Calu3 (cell line): Measurements from ENCODE around the gene ZDHHC21. TPM values are rescaled to one million over a fixed set of nuclear protein-coding genes. Genes with fewer than 3 reads are reported as not detected.

Source experiments
- BruUV-seq: library from RNA; stranded (reverse); fragments of 400-500 nt; replicated peaks from 2 replicates; lab custom pipeline; 2021; lab: Mats Ljungman, UMichigan
- CTCF ChIA-PET: fragments of 300-600 bp; sonication (Branson Sonifier 250); formaldehyde crosslinking; loops from one replicate; lab custom pipeline; 2022; ENCODE audit warnings: antibody characterized with exemption; lab: Charles Lee
- DNase-seq: peaks from one replicate; pipeline ENCODE4 v3.0.0; 2022
- H3K27ac Mint-ChIP-seq: one replicate; pipeline ENCODE4 v1.8.0; 2022; ENCODE audit warnings: mixed read lengths; ENCODE audit not compliant: unreplicated experiment
- H3K27me3 Mint-ChIP-seq: one replicate; pipeline ENCODE4 v1.8.0; 2022; ENCODE audit warnings: mixed read lengths; ENCODE audit not compliant: unreplicated experiment
- H3K36me3 Mint-ChIP-seq: one replicate; pipeline ENCODE4 v1.8.0; 2022; ENCODE audit warnings: mild to moderate bottlenecking, moderate library complexity, mixed read lengths; ENCODE audit not compliant: insufficient read depth, unreplicated experiment
- H3K4me1 Mint-ChIP-seq: one replicate; pipeline ENCODE4 v1.8.0; 2022; ENCODE audit warnings: mild to moderate bottlenecking, low read depth, mixed read lengths; ENCODE audit not compliant: unreplicated experiment
- H3K4me3 Mint-ChIP-seq: one replicate; pipeline ENCODE4 v1.8.0; 2022; ENCODE audit warnings: mild to moderate bottlenecking, low read depth, moderate library complexity, mixed read lengths; ENCODE audit not compliant: unreplicated experiment
- H3K9me3 Mint-ChIP-seq: one replicate; pipeline ENCODE4 v1.8.0; 2022; ENCODE audit warnings: low read depth, mixed read lengths; ENCODE audit not compliant: unreplicated experiment
- intact Hi-C: fragments of 100-400 bp; cut with micrococcal nuclease; formaldehyde crosslinking; loops from one replicate; pipeline ENCODE4 v1.10.0; 2022; ENCODE audit not compliant: unreplicated experiment
- total RNA-seq: library from RNA; stranded (reverse); gene quantifications from 2 replicates; pipeline ENCODE4 v1.2.3, GENCODE V29; 2022
- TF ChIP-seq, protein P1 (sequence below): fragments of 200-600 bp; IDR thresholded peaks from one replicate; pipeline ENCODE4 v1.8.0; 2022; ENCODE audit warnings: antibody characterized with exemption; ENCODE audit not compliant: unreplicated experiment

ZDHHC21 gene
- total RNA-seq, 1 experiment from 2014 or later: 10.6 TPM

DNA sequence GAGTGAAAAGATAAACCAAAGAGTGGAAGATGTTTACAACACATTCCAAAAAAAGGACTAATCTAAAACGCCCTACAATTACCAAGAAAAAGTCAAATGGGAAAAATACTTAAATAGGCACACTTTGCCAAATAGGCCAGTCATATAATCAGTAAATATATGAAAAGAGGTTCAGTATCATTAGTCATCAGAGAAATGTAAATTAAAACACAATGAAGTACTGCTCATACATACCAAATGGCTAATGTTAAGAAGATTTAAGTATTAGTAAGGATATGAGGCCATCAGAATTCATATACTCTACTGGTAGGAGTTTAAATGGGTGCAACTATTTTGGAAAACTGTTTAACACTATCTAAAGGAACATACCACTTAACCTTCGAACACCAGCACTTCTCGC lies 47.6 kb downstream of the ZDHHC21 start:
- no peak overlapping the region for H3K4me3 Mint-ChIP-seq
- TF ChIP-seq, protein P1, sequence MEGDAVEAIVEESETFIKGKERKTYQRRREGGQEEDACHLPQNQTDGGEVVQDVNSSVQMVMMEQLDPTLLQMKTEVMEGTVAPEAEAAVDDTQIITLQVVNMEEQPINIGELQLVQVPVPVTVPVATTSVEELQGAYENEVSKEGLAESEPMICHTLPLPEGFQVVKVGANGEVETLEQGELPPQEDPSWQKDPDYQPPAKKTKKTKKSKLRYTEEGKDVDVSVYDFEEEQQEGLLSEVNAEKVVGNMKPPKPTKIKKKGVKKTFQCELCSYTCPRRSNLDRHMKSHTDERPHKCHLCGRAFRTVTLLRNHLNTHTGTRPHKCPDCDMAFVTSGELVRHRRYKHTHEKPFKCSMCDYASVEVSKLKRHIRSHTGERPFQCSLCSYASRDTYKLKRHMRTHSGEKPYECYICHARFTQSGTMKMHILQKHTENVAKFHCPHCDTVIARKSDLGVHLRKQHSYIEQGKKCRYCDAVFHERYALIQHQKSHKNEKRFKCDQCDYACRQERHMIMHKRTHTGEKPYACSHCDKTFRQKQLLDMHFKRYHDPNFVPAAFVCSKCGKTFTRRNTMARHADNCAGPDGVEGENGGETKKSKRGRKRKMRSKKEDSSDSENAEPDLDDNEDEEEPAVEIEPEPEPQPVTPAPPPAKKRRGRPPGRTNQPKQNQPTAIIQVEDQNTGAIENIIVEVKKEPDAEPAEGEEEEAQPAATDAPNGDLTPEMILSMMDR: no peak
- CTCF ChIA-PET: no interaction called here
- H3K4me1 Mint-ChIP-seq: peaks cover 3% of the 10 kb centered on the region
- H3K27ac Mint-ChIP-seq: no peak overlapping the region
- DNase-seq: no peak
- intact Hi-C loops: no loop called here
- H3K9me3 Mint-ChIP-seq: no peaks in the 10 kb centered on the region
- no peaks in the 10 kb centered on the region for H3K36me3 Mint-ChIP-seq
- no peaks in the 10 kb centered on the region for H3K27me3 Mint-ChIP-seq
- no TSS peak for BruUV-seq

DNA sequence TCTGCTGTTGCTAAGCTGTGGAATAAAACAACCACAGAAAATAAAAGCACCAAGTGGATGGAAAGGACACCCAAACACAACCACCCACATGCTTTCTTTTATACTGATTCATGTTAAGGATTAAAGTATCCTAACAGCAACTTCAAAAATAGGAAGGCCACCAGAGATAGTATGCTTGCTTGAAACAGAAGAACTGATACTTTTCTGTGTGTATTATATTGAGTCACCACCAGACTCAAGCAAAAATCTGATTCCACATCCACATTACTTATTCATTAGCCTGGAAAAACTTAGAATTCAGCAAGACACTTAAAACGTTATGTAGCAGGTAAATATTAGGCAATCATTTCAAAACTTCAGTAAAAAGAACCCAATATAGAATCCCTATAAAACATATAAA lies 52.3 kb downstream of the ZDHHC21 start:
- H3K27ac Mint-ChIP-seq: no peak overlapping the region
- H3K36me3 Mint-ChIP-seq: no peaks in the 10 kb centered on the region
- no peaks in the 10 kb centered on the region for H3K27me3 Mint-ChIP-seq
- intact Hi-C loops: no loop called here
- H3K4me3 Mint-ChIP-seq: no peak overlapping the region
- BruUV-seq: no TSS peak
- H3K4me1 Mint-ChIP-seq: peaks cover 7% of the 10 kb centered on the region
- TF ChIP-seq, protein P1: no peak
- CTCF ChIA-PET: no interaction called here
- DNase-seq: no peak
- H3K9me3 Mint-ChIP-seq: no peaks in the 10 kb centered on the region

DNA sequence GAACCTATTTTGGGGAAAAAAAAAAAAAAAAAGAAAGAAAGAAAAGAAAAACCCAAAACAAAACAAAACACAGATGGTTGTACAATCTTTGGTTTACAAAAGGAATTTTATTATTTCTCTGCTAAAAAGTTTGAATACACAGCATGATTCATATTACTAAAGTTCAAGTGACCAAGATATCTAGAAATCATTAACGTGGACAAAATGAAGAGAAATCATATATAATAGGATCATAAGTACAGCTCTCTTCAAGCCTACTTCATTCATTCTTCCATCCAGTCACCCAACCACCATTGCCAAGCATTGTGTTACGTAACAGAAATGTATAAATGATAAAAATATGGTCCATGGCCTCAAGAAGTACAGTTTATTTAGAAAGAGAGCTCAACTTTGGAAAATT lies 52.9 kb downstream of the ZDHHC21 start:
- CTCF ChIA-PET: no interaction called here
- Mint-ChIP-seq H3K27ac (no peak overlapping the region), H3K9me3 (no peaks in the 10 kb centered on the region), H3K4me3 (no peak overlapping the region), H3K4me1 (peaks cover 7% of the 10 kb centered on the region), H3K36me3 (no peaks in the 10 kb centered on the region), H3K27me3 (no peaks in the 10 kb centered on the region)
- no TSS peak for BruUV-seq
- TF ChIP-seq, protein P1: no peak
- intact Hi-C loops: no loop called here
- no peak for DNase-seq

DNA sequence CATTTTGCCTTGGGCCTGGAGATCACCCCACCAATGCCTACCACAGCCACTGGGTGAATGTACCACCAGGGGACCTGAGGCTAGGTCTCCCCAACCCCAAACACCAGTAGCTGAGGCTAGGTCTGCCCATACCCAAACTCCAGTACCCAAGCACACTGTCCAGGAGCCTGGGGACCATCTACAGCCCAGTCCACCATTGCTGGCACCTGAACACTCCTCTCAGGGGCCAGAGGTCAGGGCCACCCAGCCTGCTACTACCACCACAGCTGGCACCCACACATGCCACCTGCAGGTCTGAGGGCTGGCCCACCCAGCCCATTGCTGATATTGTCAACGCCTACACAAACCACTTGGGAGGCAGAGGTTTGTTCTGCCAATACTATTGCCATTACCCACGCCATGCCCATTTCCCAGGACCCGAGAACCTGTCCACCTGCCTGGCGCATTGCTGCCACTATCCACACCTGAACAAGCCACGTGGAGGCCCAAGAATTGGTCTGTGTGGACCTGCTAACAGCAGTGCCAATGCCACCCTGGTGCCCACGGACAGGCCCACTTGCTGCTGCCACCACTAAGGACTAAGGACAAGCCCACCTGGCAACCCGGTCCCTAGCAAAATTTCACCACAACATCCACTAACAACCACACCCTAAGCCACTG lies 59.2 kb downstream of the ZDHHC21 start:
- Mint-ChIP-seq H3K27ac (no peak overlapping the region), H3K4me3 (no peak overlapping the region), H3K9me3 (no peaks in the 10 kb centered on the region), H3K4me1 (no peaks in the 10 kb centered on the region), H3K27me3 (no peaks in the 10 kb centered on the region), H3K36me3 (no peaks in the 10 kb centered on the region)
- CTCF ChIA-PET: no interaction called here
- no peak for DNase-seq
- TF ChIP-seq, protein P1: no peak
- BruUV-seq: no TSS peak
- intact Hi-C loops: no loop called here
